H7 (cell line): ENCODE results near the gene TDRD5. TPM values are rescaled to one million over a fixed set of nuclear protein-coding genes. Genes with fewer than 3 reads are reported as not detected.

ENCODE experiments used
- total RNA-seq: library from RNA; depleted of rRNA; stranded (reverse); fragments of >200 nt; shearing (Covaris generic); gene quantifications from 2 replicates; pipeline ENCODE4 v1.2.3, GENCODE V29; 2014; rRNA removed

Gene TDRD5
- total RNA-seq, 1 experiment from 2014 or later: 0.28 TPM

Other genes with a start within 250 kb of the TDRD5 start
- gene AXDND1, start 225.9 kb upstream of the TDRD5 start, total RNA-seq: 0.76 and 0.92 TPM in 2 replicates
- gene NPHS2, start 15.9 kb upstream of the TDRD5 start, total RNA-seq: not detected in 2 replicates
- gene FAM163A, start 151.5 kb downstream of the TDRD5 start, total RNA-seq: 0.10 and 0.11 TPM in 2 replicates